Activated CD8-positive, alpha-beta memory T cell treated with anti-CD3 and anti-CD28 coated beads for 24 hours (primary cell): Measurements from ENCODE around the gene LRG1.
A peak's percentile ranks its signal among the peaks of the same experiment; 100 is the strongest.
"Not testable (repeated sequence)": the region's sequence is repeated elsewhere in the genome, so short reads cannot be mapped to it uniquely, and the experiment has no call there.

Source experiments
- DNase-seq: peaks from one replicate; pipeline ENCODE4 v3.0.0-alpha.2; 2020

The LRG1 gene

GRCh38 chr19:4575267-4576015 is 35.6 kb upstream of the LRG1 start:
- DNase-seq: no peak

- no peak for DNase-seq
Measured at GRCh38 chr19:4573682-4574081, 33.8 kb upstream of the LRG1 start.

- no peak for DNase-seq
Measured at GRCh38 chr19:4571305-4571917, 31.6 kb upstream of the LRG1 start.

GRCh38 chr19:4570916-4571304 is 31.1 kb upstream of the LRG1 start:
- DNase-seq: no peak

- no peak for DNase-seq
Measured at GRCh38 chr19:4570402-4570801, 30.6 kb upstream of the LRG1 start.

- no peak for DNase-seq
Measured at GRCh38 chr19:4568886-4569285, 29.1 kb upstream of the LRG1 start.

GRCh38 chr19:4567584-4568071 is 27.8 kb upstream of the LRG1 start:
- peak; percentile 84 for DNase-seq

GRCh38 chr19:4566402-4567051 is 26.7 kb upstream of the LRG1 start:
- no peak for DNase-seq

GRCh38 chr19:4563562-4563961 is 23.7 kb upstream of the LRG1 start:
- DNase-seq: not testable (repeated sequence)

- not testable (repeated sequence) for DNase-seq
Measured at GRCh38 chr19:4562085-4562484, 22.2 kb upstream of the LRG1 start.

GRCh38 chr19:4559569-4559968 is 19.7 kb upstream of the LRG1 start, which contains the start of gene SEMA6B:
TSS of gene SEMA6B (minus strand) at chr19:4559684. CDS start at chr19:4558457, 1,227 bp downstream.
- DNase-seq: no peak

GRCh38 chr19:4557971-4558941 is 18.4 kb upstream of the LRG1 start:
- DNase-seq: peak; percentile 70

GRCh38 chr19:4557144-4557970 is 17.5 kb upstream of the LRG1 start:
- no peak for DNase-seq

- DNase-seq: no peak
Measured at GRCh38 chr19:4556597-4557127, 16.8 kb upstream of the LRG1 start.

- no peak for DNase-seq
Measured at GRCh38 chr19:4555657-4556561, 16.1 kb upstream of the LRG1 start.

- DNase-seq: no peak
Measured at GRCh38 chr19:4554717-4555116, 14.9 kb upstream of the LRG1 start.

- DNase-seq: no peak
Measured at GRCh38 chr19:4553775-4554174, 13.9 kb upstream of the LRG1 start.

- DNase-seq: no peak
Measured at GRCh38 chr19:4553092-4553695, 13.4 kb upstream of the LRG1 start.

GRCh38 chr19:4552525-4552819 is 12.6 kb upstream of the LRG1 start:
- DNase-seq: no peak

- no peak for DNase-seq
Measured at GRCh38 chr19:4550479-4551050, 10.7 kb upstream of the LRG1 start.
